GM23338 (cell line): ENCODE results near the gene DCAF6. TPM values are rescaled to one million over a fixed set of nuclear protein-coding genes. Genes with fewer than 3 reads are reported as not detected.

Source experiments
- ATAC-seq: fragments of 200-7000 bp; cut with Tn5 transposase; 3 replicates; pipeline ENCODE4 v1.9.1; 2020
- DNase-seq: peaks from one replicate; pipeline ENCODE4 v3.0.0-alpha.2; 2015; ENCODE audit warnings: low spot score
- H2AFZ ChIP-seq: fragments of 200-600 bp; sonication (generic); 2 replicates; pipeline ENCODE4 v1.8.0; 2016; ENCODE audit warnings: antibody characterized with exemption, mild to moderate bottlenecking, moderate library complexity
- H3F3A ChIP-seq: fragments of 200-600 bp; sonication (generic); replicated peaks from 2 replicates; pipeline ENCODE4 v1.8.0; 2017; ENCODE audit warnings: antibody characterized with exemption, mixed run types, low read depth
- H3K27ac ChIP-seq: fragments of 200-600 bp; sonication (generic); 2 replicates; pipeline ENCODE4 v1.6.1; 2016; ENCODE audit warnings: low read depth
- H3K27me3 ChIP-seq: fragments of 200-600 bp; sonication (generic); 2 replicates; pipeline ENCODE4 v1.8.0; 2016; ENCODE audit warnings: mild to moderate bottlenecking, mixed run types, moderate library complexity; ENCODE audit not compliant: insufficient read depth
- H3K36me3 ChIP-seq: fragments of 200-600 bp; sonication (generic); 2 replicates; pipeline ENCODE4 v1.8.0; 2016; ENCODE audit warnings: mild to moderate bottlenecking; ENCODE audit not compliant: insufficient read depth
- H3K4me1 ChIP-seq: fragments of 200-600 bp; sonication (generic); 2 replicates; pipeline ENCODE4 v1.8.0; 2016; ENCODE audit warnings: mild to moderate bottlenecking, moderate library complexity; ENCODE audit not compliant: insufficient read depth
- H3K4me2 ChIP-seq: fragments of 200-600 bp; sonication (generic); 2 replicates; pipeline ENCODE4 v1.7.1; 2017; ENCODE audit warnings: mixed run types
- H3K4me3 ChIP-seq: fragments of 200-600 bp; sonication (generic); 2 replicates; pipeline ENCODE4 v1.6.1; 2016; ENCODE audit warnings: mixed run types
- H3K79me2 ChIP-seq: fragments of 200-600 bp; sonication (generic); replicated peaks from 2 replicates; pipeline ENCODE4 v1.8.0; 2017; ENCODE audit warnings: mild to moderate bottlenecking; ENCODE audit not compliant: insufficient read depth
- H3K9me2 ChIP-seq: fragments of 200-600 bp; sonication (generic); 2 replicates; pipeline ENCODE4 v1.8.0; 2017; ENCODE audit not compliant: insufficient read depth
- H4K20me1 ChIP-seq: fragments of 200-600 bp; sonication (generic); replicated peaks from 2 replicates; pipeline ENCODE4 v1.8.0; 2017; ENCODE audit warnings: mild to moderate bottlenecking; ENCODE audit not compliant: insufficient read depth
- H3K27ac Mint-ChIP-seq: 2 replicates; pipeline ENCODE4 v1.8.0; 2020; ENCODE audit warnings: inconsistent platforms, mild to moderate bottlenecking, moderate library complexity, mixed read lengths
- H3K27me3 Mint-ChIP-seq: 3 replicates; pipeline ENCODE4 v1.8.0; 2022; ENCODE audit warnings: low read depth, mild to moderate bottlenecking, moderate library complexity, mixed read lengths, inconsistent platforms; ENCODE audit not compliant: insufficient read depth, poor library complexity
- H3K36me3 Mint-ChIP-seq: 3 replicates; pipeline ENCODE4 v1.8.0; 2021; ENCODE audit warnings: low read depth, mild to moderate bottlenecking, inconsistent platforms, moderate library complexity, mixed read lengths
- H3K4me1 Mint-ChIP-seq: 3 replicates; pipeline ENCODE4 v1.8.0; 2020; ENCODE audit warnings: mild to moderate bottlenecking, inconsistent platforms, mixed read lengths
- H3K4me3 Mint-ChIP-seq: 3 replicates; pipeline ENCODE4 v1.8.0; 2021; ENCODE audit warnings: moderate library complexity, mild to moderate bottlenecking, inconsistent platforms, mixed read lengths
- H3K9me3 Mint-ChIP-seq: 3 replicates; pipeline ENCODE4 v1.8.0; 2020; ENCODE audit warnings: moderate library complexity, mild to moderate bottlenecking, inconsistent platforms, mixed read lengths
- CREB1 ChIP-seq: fragments of 250-450 bp; sonication (Bioruptor Pico); IDR thresholded peaks from 2 replicates; pipeline ENCODE4 v1.5.0; 2020; ENCODE audit warnings: low read depth, mild to moderate bottlenecking, moderate library complexity
- CTCF ChIP-seq, 2 experiments: fragments of 200-600 bp in 1 of 2; sonication (generic) in 1 of 2; conservative IDR thresholded peaks; 2 replicates each; pipeline versions ENCODE4 v1.5.1 to v1.6.1; 2016 to 2017; ENCODE audit warnings: antibody characterized with exemption in 2 of 2, low read depth in 2 of 2, mild to moderate bottlenecking in 2 of 2, moderate library complexity in 1 of 2
- EZH2 ChIP-seq: fragments of 200-600 bp; sonication (generic); IDR thresholded peaks from one replicate; pipeline ENCODE4 v1.8.0; 2017; ENCODE audit warnings: antibody characterized with exemption, mild to moderate bottlenecking, low read depth; ENCODE audit not compliant: unreplicated experiment
- EZH2phosphoT487 ChIP-seq: fragments of 200-600 bp; sonication (generic); IDR thresholded peaks from one replicate; pipeline ENCODE4 v1.8.1; 2018; ENCODE audit warnings: antibody characterized with exemption; ENCODE audit not compliant: unreplicated experiment
- JUNB ChIP-seq: IDR thresholded peaks from one replicate; pipeline ENCODE4 v1.6.1; 2016; ENCODE audit warnings: antibody characterized with exemption; ENCODE audit not compliant: unreplicated experiment
- NANOG ChIP-seq: IDR thresholded peaks from 2 replicates; pipeline ENCODE4 v1.6.1; 2016; ENCODE audit warnings: antibody characterized with exemption, borderline replicate concordance
- POLR2AphosphoS5 ChIP-seq: IDR thresholded peaks from 2 replicates; pipeline ENCODE4 v1.6.1; 2016; ENCODE audit warnings: antibody characterized with exemption, low read depth
- REST ChIP-seq: IDR thresholded peaks from one replicate; pipeline ENCODE4 v1.6.1; 2018; ENCODE audit warnings: antibody characterized with exemption; ENCODE audit not compliant: unreplicated experiment
- STAT1 ChIP-seq: IDR thresholded peaks from one replicate; pipeline ENCODE4 v1.6.1; 2016; ENCODE audit warnings: antibody characterized with exemption; ENCODE audit not compliant: unreplicated experiment
- ZNF114 ChIP-seq: fragments of 250-450 bp; sonication (Bioruptor Pico); IDR thresholded peaks from 2 replicates; pipeline ENCODE4 v1.5.0; 2020; ENCODE audit warnings: mild to moderate bottlenecking, moderate library complexity
- ZNF331 ChIP-seq: fragments of 250-450 bp; sonication (Bioruptor Pico); IDR thresholded peaks from 2 replicates; pipeline ENCODE4 v1.5.0; 2020; ENCODE audit warnings: low read depth, mild to moderate bottlenecking, moderate library complexity
- polyA plus RNA-seq: library from polyadenylated mRNA; unstranded; fragments of >200 nt; fragmentation: Nextera tagmentation; extraction: Ambion mirVana; gene quantifications from 2 replicates; pipeline ENCODE4 v1.2.1, GENCODE V29; 2016
- total RNA-seq: library from RNA; depleted of rRNA; stranded (reverse); fragments of >200 nt; shearing (Covaris generic); gene quantifications from 2 replicates; pipeline ENCODE4 v1.2.3, GENCODE V29; 2014
- TF ChIP-seq, protein P1 (sequence below): IDR thresholded peaks from 2 replicates; pipeline ENCODE4 v1.6.1; 2016; ENCODE audit warnings: antibody characterized with exemption
- TF ChIP-seq, protein P2 (sequence below): fragments of 250-450 bp; sonication (Bioruptor Pico); IDR thresholded peaks from 2 replicates; pipeline ENCODE4 v1.5.0; 2020; ENCODE audit warnings: mild to moderate bottlenecking, moderate library complexity

Gene DCAF6
- total and polyA plus RNA-seq, 2 experiments from 2014 or later: 18.6 to 27.3 TPM

- H4K20me1 ChIP-seq: no peaks in the 10 kb centered on the region; the same call in 1 of the 2 replicates
- Mint-ChIP-seq H3K36me3 (peaks cover 25% of the 10 kb centered on the region), H3K4me1 (peaks cover 3% of the 10 kb centered on the region; the same call in 2 of the 3 replicates), H3K27me3 (peaks cover 3% of the 10 kb centered on the region), H3K4me3 (no peak overlapping the region), H3K27ac (no peak overlapping the region), H3K9me3 (peaks cover 14% of the 10 kb centered on the region; the same call in 2 of the 3 replicates)
- ATAC-seq: no peak
- H3K27ac ChIP-seq: no peak overlapping the region
- H3F3A ChIP-seq: no peaks in the 10 kb centered on the region
- H3K4me3 ChIP-seq: no peak overlapping the region
- no peaks in the 10 kb centered on the region for H3K79me2 ChIP-seq
- no peaks in the 10 kb centered on the region for H3K27me3 ChIP-seq
- no peak for TF ChIP-seq EZH2
- TF ChIP-seq CTCF (conservative IDR thresholded peaks at IDR 0.05; ENCODE audit: low read depth in 2 of 2): no peak
- no peak for TF ChIP-seq ZNF331 (CRISPR knock-in tag)
- TF ChIP-seq POLR2AphosphoS5: no peak
- no peak for TF ChIP-seq STAT1
- no peak for TF ChIP-seq ZNF114 (CRISPR knock-in tag)
- TF ChIP-seq, protein P1, sequence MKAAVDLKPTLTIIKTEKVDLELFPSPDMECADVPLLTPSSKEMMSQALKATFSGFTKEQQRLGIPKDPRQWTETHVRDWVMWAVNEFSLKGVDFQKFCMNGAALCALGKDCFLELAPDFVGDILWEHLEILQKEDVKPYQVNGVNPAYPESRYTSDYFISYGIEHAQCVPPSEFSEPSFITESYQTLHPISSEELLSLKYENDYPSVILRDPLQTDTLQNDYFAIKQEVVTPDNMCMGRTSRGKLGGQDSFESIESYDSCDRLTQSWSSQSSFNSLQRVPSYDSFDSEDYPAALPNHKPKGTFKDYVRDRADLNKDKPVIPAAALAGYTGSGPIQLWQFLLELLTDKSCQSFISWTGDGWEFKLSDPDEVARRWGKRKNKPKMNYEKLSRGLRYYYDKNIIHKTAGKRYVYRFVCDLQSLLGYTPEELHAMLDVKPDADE: no peak
- TF ChIP-seq, protein P2, sequence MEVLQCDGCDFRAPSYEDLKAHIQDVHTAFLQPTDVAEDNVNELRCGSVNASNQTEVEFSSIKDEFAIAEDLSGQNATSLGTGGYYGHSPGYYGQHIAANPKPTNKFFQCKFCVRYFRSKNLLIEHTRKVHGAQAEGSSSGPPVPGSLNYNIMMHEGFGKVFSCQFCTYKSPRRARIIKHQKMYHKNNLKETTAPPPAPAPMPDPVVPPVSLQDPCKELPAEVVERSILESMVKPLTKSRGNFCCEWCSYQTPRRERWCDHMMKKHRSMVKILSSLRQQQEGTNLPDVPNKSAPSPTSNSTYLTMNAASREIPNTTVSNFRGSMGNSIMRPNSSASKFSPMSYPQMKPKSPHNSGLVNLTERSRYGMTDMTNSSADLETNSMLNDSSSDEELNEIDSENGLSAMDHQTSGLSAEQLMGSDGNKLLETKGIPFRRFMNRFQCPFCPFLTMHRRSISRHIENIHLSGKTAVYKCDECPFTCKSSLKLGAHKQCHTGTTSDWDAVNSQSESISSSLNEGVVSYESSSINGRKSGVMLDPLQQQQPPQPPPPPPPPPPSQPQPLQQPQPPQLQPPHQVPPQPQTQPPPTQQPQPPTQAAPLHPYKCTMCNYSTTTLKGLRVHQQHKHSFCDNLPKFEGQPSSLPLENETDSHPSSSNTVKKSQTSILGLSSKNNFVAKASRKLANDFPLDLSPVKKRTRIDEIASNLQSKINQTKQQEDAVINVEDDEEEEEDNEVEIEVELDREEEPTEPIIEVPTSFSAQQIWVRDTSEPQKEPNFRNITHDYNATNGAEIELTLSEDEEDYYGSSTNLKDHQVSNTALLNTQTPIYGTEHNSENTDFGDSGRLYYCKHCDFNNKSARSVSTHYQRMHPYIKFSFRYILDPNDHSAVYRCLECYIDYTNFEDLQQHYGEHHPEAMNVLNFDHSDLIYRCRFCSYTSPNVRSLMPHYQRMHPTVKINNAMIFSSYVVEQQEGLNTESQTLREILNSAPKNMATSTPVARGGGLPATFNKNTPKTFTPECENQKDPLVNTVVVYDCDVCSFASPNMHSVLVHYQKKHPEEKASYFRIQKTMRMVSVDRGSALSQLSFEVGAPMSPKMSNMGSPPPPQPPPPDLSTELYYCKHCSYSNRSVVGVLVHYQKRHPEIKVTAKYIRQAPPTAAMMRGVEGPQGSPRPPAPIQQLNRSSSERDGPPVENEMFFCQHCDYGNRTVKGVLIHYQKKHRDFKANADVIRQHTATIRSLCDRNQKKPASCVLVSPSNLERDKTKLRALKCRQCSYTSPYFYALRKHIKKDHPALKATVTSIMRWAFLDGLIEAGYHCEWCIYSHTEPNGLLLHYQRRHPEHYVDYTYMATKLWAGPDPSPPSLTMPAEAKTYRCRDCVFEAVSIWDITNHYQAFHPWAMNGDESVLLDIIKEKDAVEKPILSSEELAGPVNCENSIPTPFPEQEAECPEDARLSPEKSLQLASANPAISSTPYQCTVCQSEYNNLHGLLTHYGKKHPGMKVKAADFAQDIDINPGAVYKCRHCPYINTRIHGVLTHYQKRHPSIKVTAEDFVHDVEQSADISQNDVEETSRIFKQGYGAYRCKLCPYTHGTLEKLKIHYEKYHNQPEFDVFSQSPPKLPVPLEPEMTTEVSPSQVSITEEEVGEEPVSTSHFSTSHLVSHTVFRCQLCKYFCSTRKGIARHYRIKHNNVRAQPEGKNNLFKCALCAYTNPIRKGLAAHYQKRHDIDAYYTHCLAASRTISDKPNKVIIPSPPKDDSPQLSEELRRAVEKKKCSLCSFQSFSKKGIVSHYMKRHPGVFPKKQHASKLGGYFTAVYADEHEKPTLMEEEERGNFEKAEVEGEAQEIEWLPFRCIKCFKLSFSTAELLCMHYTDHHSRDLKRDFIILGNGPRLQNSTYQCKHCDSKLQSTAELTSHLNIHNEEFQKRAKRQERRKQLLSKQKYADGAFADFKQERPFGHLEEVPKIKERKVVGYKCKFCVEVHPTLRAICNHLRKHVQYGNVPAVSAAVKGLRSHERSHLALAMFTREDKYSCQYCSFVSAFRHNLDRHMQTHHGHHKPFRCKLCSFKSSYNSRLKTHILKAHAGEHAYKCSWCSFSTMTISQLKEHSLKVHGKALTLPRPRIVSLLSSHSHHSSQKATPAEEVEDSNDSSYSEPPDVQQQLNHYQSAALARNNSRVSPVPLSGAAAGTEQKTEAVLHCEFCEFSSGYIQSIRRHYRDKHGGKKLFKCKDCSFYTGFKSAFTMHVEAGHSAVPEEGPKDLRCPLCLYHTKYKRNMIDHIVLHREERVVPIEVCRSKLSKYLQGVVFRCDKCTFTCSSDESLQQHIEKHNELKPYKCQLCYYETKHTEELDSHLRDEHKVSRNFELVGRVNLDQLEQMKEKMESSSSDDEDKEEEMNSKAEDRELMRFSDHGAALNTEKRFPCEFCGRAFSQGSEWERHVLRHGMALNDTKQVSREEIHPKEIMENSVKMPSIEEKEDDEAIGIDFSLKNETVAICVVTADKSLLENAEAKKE: no peak
- no peak for TF ChIP-seq EZH2phosphoT487
- TF ChIP-seq CREB1 (CRISPR knock-in tag): no peak
- TF ChIP-seq NANOG: no peak
- TF ChIP-seq REST: no peak
- no peak for TF ChIP-seq JUNB
- H3K36me3 ChIP-seq: no peaks in the 10 kb centered on the region
- DNase-seq: no peak
- no peak overlapping the region for H3K4me2 ChIP-seq
- H3K9me2 ChIP-seq: no peaks in the 10 kb centered on the region
- 0 out of 2 replicates have a peak, but pooled peaks cover 3% of the 10 kb centered on the region for H3K4me1 ChIP-seq
- no peak overlapping the region for H2AFZ ChIP-seq
These were observed 179.9 kb downstream of the DCAF6 start for GRCh38 chr1:168116327-168116799.
